Central memory CD8-positive, alpha-beta T cell (primary cell): ENCODE measurements around the gene ICAM1.
A peak's percentile ranks its signal among the peaks of the same experiment; 100 is the strongest.
"Not testable (repeated sequence)": the region's sequence is repeated elsewhere in the genome, so short reads cannot be mapped to it uniquely, and the experiment has no call there.

Experiments used
- ATAC-seq: fragments of 150-1000 bp; cut with Tn5 transposase; replicated peaks from 2 replicates; pipeline ENCODE4 v1.10.0; 2022; ENCODE audit warnings: mild to moderate bottlenecking, moderate FRiP score, moderate number of reproducible peaks; ENCODE audit not compliant: poor library complexity, severe bottlenecking; ENCODE audit errors: extremely low read depth
- DNase-seq, 2 donors: peaks; one replicate each; pipeline ENCODE4 v3.0.0; 2021; ENCODE audit warnings: low spot score in 2 of 2
- H3K27ac Mint-ChIP-seq: one replicate; pipeline ENCODE4 v1.8.0; 2022; ENCODE audit warnings: low read depth, mild to moderate bottlenecking, moderate library complexity, mixed read lengths
- H3K27me3 Mint-ChIP-seq: one replicate; pipeline ENCODE4 v1.8.0; 2022; ENCODE audit warnings: mixed read lengths
- H3K36me3 Mint-ChIP-seq: one replicate; pipeline ENCODE4 v1.8.0; 2022; ENCODE audit warnings: mild to moderate bottlenecking, moderate library complexity, mixed read lengths; ENCODE audit not compliant: insufficient read depth
- H3K4me1 Mint-ChIP-seq: one replicate; pipeline ENCODE4 v1.8.0; 2022; ENCODE audit warnings: mixed read lengths
- H3K4me3 Mint-ChIP-seq: one replicate; pipeline ENCODE4 v1.8.0; 2022; ENCODE audit warnings: mild to moderate bottlenecking, moderate library complexity, mixed read lengths
- H3K9me3 Mint-ChIP-seq: one replicate; pipeline ENCODE4 v1.8.0; 2022; ENCODE audit warnings: mixed read lengths

The ICAM1 gene

GRCh38 chr19:10269333-10270179, 1.4 kb upstream of the ICAM1 start:
- Mint-ChIP-seq H3K4me3 (peak overlapping the region; percentile 83), H3K9me3 (no peaks in the 10 kb centered on the region)
- peak; percentile 84 to 95 for DNase-seq

GRCh38 chr19:10270180-10270615, 722 bp upstream of the ICAM1 start:
- Mint-ChIP-seq H3K27ac (peak overlapping the region; percentile 94), H3K27me3 (no peaks in the 10 kb centered on the region), H3K4me3 (peak overlapping the region; percentile 83), H3K4me1 (peaks cover 43% of the 10 kb centered on the region), H3K36me3 (peaks cover 17% of the 10 kb centered on the region), H3K9me3 (no peaks in the 10 kb centered on the region)
- DNase-seq (peak; percentile 70 to 74), ATAC-seq (peak; percentile 69)

More at GRCh38 chr19:10269333-10270179, 1.4 kb upstream of the ICAM1 start:
- Mint-ChIP-seq H3K27ac (peak overlapping the region; percentile 94), H3K36me3 (peaks cover 15% of the 10 kb centered on the region), H3K4me1 (peaks cover 40% of the 10 kb centered on the region), H3K27me3 (no peaks in the 10 kb centered on the region)
- peak; percentile 66 for ATAC-seq

GRCh38 chr19:10271543-10272086, 695 bp downstream of the ICAM1 start:
- Mint-ChIP-seq H3K36me3 (peaks cover 20% of the 10 kb centered on the region), H3K4me1 (peaks cover 43% of the 10 kb centered on the region), H3K27me3 (no peaks in the 10 kb centered on the region), H3K27ac (peak overlapping the region; percentile 94), H3K4me3 (peak overlapping the region; percentile 83), H3K9me3 (no peaks in the 10 kb centered on the region)
- DNase-seq (no peak), ATAC-seq (peak; percentile 15)

- Mint-ChIP-seq H3K4me1 (peaks cover 45% of the 10 kb centered on the region), H3K27me3 (no peaks in the 10 kb centered on the region), H3K4me3 (no peak overlapping the region), H3K36me3 (peaks cover 34% of the 10 kb centered on the region), H3K9me3 (no peaks in the 10 kb centered on the region), H3K27ac (no peak overlapping the region)
- no peak for DNase-seq
- no peak for ATAC-seq
These were observed 3.7 kb downstream of the ICAM1 start for GRCh38 chr19:10274589-10274988.

GRCh38 chr19:10277795-10278589, 7.1 kb downstream of the ICAM1 start:
- no peak overlapping the region for H3K27ac Mint-ChIP-seq
- no peak for DNase-seq

GRCh38 chr19:10278935-10279334, 8.0 kb downstream of the ICAM1 start:
- peaks cover 41% of the 10 kb centered on the region for H3K36me3 Mint-ChIP-seq
- ATAC-seq (no peak), DNase-seq (no peak)
- no peaks in the 10 kb centered on the region for H3K9me3 Mint-ChIP-seq
- no peak overlapping the region for H3K27ac Mint-ChIP-seq
- no peaks in the 10 kb centered on the region for H3K27me3 Mint-ChIP-seq
- H3K4me1 Mint-ChIP-seq = peaks cover 23% of the 10 kb centered on the region
- peak overlapping the region; percentile 8 for H3K4me3 Mint-ChIP-seq

More at GRCh38 chr19:10277795-10278589, 7.1 kb downstream of the ICAM1 start:
- no peaks in the 10 kb centered on the region for H3K27me3 Mint-ChIP-seq
- no peaks in the 10 kb centered on the region for H3K9me3 Mint-ChIP-seq
- no peak overlapping the region for H3K4me3 Mint-ChIP-seq
- no peak for ATAC-seq
- peaks cover 35% of the 10 kb centered on the region for H3K36me3 Mint-ChIP-seq
- peaks cover 26% of the 10 kb centered on the region for H3K4me1 Mint-ChIP-seq

GRCh38 chr19:10279737-10280442, 9.0 kb downstream of the ICAM1 start:
- Mint-ChIP-seq H3K36me3 (peaks cover 42% of the 10 kb centered on the region), H3K4me3 (no peak overlapping the region), H3K27ac (no peak overlapping the region), H3K27me3 (no peaks in the 10 kb centered on the region), H3K9me3 (no peaks in the 10 kb centered on the region), H3K4me1 (peaks cover 15% of the 10 kb centered on the region)
- no peak for DNase-seq
- peak; percentile 62 for ATAC-seq

- DNase-seq, ATAC-seq, H3K27ac Mint-ChIP-seq, H3K27me3 Mint-ChIP-seq, H3K9me3 Mint-ChIP-seq, H3K4me3 Mint-ChIP-seq: not testable (repeated sequence)
- Mint-ChIP-seq H3K36me3 (peaks cover 50% of the 10 kb centered on the region), H3K4me1 (peaks cover 25% of the 10 kb centered on the region)
These were observed 11.1 kb downstream of the ICAM1 start for GRCh38 chr19:10282043-10282442.

- no peak for ATAC-seq
- peaks cover 27% of the 10 kb centered on the region for H3K4me1 Mint-ChIP-seq
- H3K4me3 Mint-ChIP-seq = no peak overlapping the region
- H3K27me3 Mint-ChIP-seq = peaks cover 11% of the 10 kb centered on the region
- peaks cover 42% of the 10 kb centered on the region for H3K36me3 Mint-ChIP-seq
- no peak overlapping the region for H3K27ac Mint-ChIP-seq
- DNase-seq = no peak
- H3K9me3 Mint-ChIP-seq = no peaks in the 10 kb centered on the region
These were observed 12.6 kb downstream of the ICAM1 start for GRCh38 chr19:10283301-10284064.

- Mint-ChIP-seq H3K4me1 (peaks cover 29% of the 10 kb centered on the region), H3K27me3 (peaks cover 19% of the 10 kb centered on the region), H3K27ac (no peak overlapping the region), H3K9me3 (no peaks in the 10 kb centered on the region), H3K4me3 (no peak overlapping the region), H3K36me3 (peaks cover 41% of the 10 kb centered on the region)
- no peak for DNase-seq
- no peak for ATAC-seq
These were observed 13.4 kb downstream of the ICAM1 start for GRCh38 chr19:10284065-10284959.

- DNase-seq (no peak), ATAC-seq (no peak)
- Mint-ChIP-seq H3K9me3 (no peaks in the 10 kb centered on the region), H3K36me3 (peaks cover 38% of the 10 kb centered on the region), H3K4me3 (no peak overlapping the region), H3K27ac (no peak overlapping the region), H3K4me1 (peaks cover 25% of the 10 kb centered on the region), H3K27me3 (peaks cover 24% of the 10 kb centered on the region)
These were observed 14.0 kb downstream of the ICAM1 start for GRCh38 chr19:10284960-10285278.
